ENCODE data around the gene PSMD13. TPM values are rescaled to one million over a fixed set of nuclear protein-coding genes. Genes with fewer than 3 reads are reported as not detected.
"Not testable (repeated sequence)": the region's sequence is repeated elsewhere in the genome, so short reads cannot be mapped to it uniquely, and the experiment has no call there.

The PSMD13 gene
- total and polyA plus RNA-seq, 7 donors = 108 to 265 (median 171) TPM

- intact Hi-C loops (cut with DNase I) = no loop called here
- ATAC-seq = no peak
- DNase-seq = no peak
Measured at GRCh38 chr11:217704-218103, 19.1 kb upstream of the PSMD13 start.

DNA sequence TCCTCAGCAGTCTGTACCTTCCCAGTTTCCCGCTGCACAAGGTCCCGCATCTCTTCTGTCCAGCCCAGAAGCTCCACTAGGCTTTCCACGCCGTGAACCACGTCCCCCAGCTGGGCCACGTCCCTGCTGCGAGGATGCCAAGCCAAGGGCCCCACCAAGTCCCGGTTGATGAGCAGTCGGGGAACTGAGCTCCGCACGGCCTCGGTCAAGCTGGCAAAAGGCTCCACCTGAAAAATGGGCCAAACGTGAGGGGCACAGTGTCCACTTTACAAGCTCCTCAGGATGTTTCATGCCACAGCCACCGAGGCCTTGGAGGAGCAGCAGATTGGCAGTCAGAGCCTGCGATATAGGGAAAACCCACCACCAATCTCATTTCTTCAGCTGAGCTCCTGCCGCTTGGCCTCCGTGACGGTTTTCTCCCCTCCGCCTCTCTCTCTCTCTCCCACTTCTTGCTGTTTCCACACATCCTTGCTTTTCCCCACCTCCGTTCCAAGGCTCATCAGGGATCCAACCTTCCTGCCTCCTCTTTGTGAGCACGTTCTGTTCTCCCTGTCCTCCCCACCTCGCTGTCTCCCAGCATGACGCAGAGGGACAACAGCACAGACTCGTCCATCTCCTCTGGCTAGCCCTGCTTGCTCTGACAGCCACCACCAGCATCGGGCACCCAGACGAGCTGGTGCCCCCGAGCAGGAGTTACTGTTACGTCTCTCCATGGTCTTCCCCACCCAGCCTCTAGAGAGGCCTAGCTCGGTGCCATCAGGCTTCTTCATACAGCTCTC, 17.8 kb upstream of the PSMD13 start:
- H3K9me3 ChIP-seq = no peaks in the 10 kb centered on the region
- DNase-seq (peak in 1 of 2 donors; percentile 45), ATAC-seq (no peak)
- TF ChIP-seq, protein P1, sequence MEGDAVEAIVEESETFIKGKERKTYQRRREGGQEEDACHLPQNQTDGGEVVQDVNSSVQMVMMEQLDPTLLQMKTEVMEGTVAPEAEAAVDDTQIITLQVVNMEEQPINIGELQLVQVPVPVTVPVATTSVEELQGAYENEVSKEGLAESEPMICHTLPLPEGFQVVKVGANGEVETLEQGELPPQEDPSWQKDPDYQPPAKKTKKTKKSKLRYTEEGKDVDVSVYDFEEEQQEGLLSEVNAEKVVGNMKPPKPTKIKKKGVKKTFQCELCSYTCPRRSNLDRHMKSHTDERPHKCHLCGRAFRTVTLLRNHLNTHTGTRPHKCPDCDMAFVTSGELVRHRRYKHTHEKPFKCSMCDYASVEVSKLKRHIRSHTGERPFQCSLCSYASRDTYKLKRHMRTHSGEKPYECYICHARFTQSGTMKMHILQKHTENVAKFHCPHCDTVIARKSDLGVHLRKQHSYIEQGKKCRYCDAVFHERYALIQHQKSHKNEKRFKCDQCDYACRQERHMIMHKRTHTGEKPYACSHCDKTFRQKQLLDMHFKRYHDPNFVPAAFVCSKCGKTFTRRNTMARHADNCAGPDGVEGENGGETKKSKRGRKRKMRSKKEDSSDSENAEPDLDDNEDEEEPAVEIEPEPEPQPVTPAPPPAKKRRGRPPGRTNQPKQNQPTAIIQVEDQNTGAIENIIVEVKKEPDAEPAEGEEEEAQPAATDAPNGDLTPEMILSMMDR (IDR thresholded peaks at IDR 0.05) = no peak
- H3K4me3 ChIP-seq = no peak overlapping the region
- no peaks in the 10 kb centered on the region for H3K27me3 ChIP-seq (ENCODE audit: insufficient read depth in 3 of 3, low read length in 2 of 3)
- H3K36me3 ChIP-seq (ENCODE audit: insufficient read depth in 1 of 2, low read depth in 1 of 2) = peaks cover 0 to 64% of the 10 kb centered on the region in 2 donors
- intact Hi-C loops (cut with DNase I) = no loop called here
- no peaks in the 10 kb centered on the region for H3K4me1 ChIP-seq
- 88 to 90% (median 89%) methylated on average over 28 to 29 of the region's 29 CpGs for WGBS, 3 donors
- H3K27ac ChIP-seq = no peak overlapping the region

More at GRCh38 chr11:217704-218103, 19.1 kb upstream of the PSMD13 start:
- Histone ChIP-seq H3K4me1 (no peaks in the 10 kb centered on the region), H3K36me3 (ENCODE audit: insufficient read depth in 1 of 2, low read depth in 1 of 2) (peaks cover 3 to 77% of the 10 kb centered on the region in 2 donors), H3K4me3 (no peak overlapping the region), H3K27me3 (ENCODE audit: insufficient read depth in 3 of 3, low read length in 2 of 3) (no peaks in the 10 kb centered on the region), H3K9me3 (no peaks in the 10 kb centered on the region), H3K27ac (no peak overlapping the region)
- WGBS, 3 donors = 87 to 91% (median 89%) methylated on average over 3 of the region's 3 CpGs
- TF ChIP-seq, protein P1 (IDR thresholded peaks at IDR 0.05) = no peak

GRCh38 chr11:220641-221215, 16.0 kb upstream of the PSMD13 start:
- H3K4me3 ChIP-seq; DNase-seq; ATAC-seq; intact Hi-C loops (cut with DNase I); H3K4me1 ChIP-seq; H3K27me3 ChIP-seq (ENCODE audit: insufficient read depth in 3 of 3, low read length in 2 of 3); H3K27ac ChIP-seq; H3K9me3 ChIP-seq: not testable (repeated sequence)
- 91 to 97% (median 95%) methylated on average over 2 to 3 of the region's 3 CpGs for WGBS, 3 donors
- peaks cover 0 to 49% of the 10 kb centered on the region in 2 donors for H3K36me3 ChIP-seq (ENCODE audit: insufficient read depth in 1 of 2, low read depth in 1 of 2)

GRCh38 chr11:221539-221938, 15.2 kb upstream of the PSMD13 start:
- 76 to 86% (median 83%) methylated on average over 7 of the region's 7 CpGs for WGBS, 3 donors
- intact Hi-C loops (cut with DNase I) = no loop called here
- Histone ChIP-seq H3K27me3 (ENCODE audit: insufficient read depth in 3 of 3, low read length in 2 of 3) (no peaks in the 10 kb centered on the region), H3K27ac (no peak overlapping the region), H3K9me3 (no peaks in the 10 kb centered on the region), H3K4me3 (no peak overlapping the region), H3K4me1 (no peaks in the 10 kb centered on the region), H3K36me3 (ENCODE audit: insufficient read depth in 1 of 2, low read depth in 1 of 2) (peaks cover 0 to 46% of the 10 kb centered on the region in 2 donors)
- DNase-seq = no peak
- no peak for ATAC-seq
- TF ChIP-seq, protein P1 (IDR thresholded peaks at IDR 0.05) = no peak

GRCh38 chr11:221998-222789, 14.6 kb upstream of the PSMD13 start:
- no peak for ATAC-seq
- WGBS, 3 donors = 91 to 97% (median 92%) methylated on average over 13 to 14 of the region's 14 CpGs
- H3K4me1 ChIP-seq = no peaks in the 10 kb centered on the region

More at GRCh38 chr11:221998-222789, 14.6 kb upstream of the PSMD13 start:
- Histone ChIP-seq H3K4me3 (no peak overlapping the region), H3K27me3 (ENCODE audit: insufficient read depth in 3 of 3, low read length in 2 of 3) (no peaks in the 10 kb centered on the region), H3K9me3 (no peaks in the 10 kb centered on the region), H3K27ac (no peak overlapping the region), H3K36me3 (ENCODE audit: insufficient read depth in 1 of 2, low read depth in 1 of 2) (peaks cover 0 to 39% of the 10 kb centered on the region in 2 donors)
- peak in 1 of 2 donors; percentile 35 for DNase-seq
- intact Hi-C loops (cut with DNase I) = no loop called here
- TF ChIP-seq, protein P1 (IDR thresholded peaks at IDR 0.05) = no peak
